ENCODE measurements around the gene RAPGEF1. TPM values are rescaled to one million over a fixed set of nuclear protein-coding genes. Genes with fewer than 3 reads are reported as not detected.
A peak's percentile ranks its signal among the peaks of the same experiment; 100 is the strongest.
"Not testable (repeated sequence)": the region's sequence is repeated elsewhere in the genome, so short reads cannot be mapped to it uniquely, and the experiment has no call there.

Gene RAPGEF1
- total and polyA plus RNA-seq, 2 experiments from 2014 or later = 9.9 to 82.8 TPM

DNA sequence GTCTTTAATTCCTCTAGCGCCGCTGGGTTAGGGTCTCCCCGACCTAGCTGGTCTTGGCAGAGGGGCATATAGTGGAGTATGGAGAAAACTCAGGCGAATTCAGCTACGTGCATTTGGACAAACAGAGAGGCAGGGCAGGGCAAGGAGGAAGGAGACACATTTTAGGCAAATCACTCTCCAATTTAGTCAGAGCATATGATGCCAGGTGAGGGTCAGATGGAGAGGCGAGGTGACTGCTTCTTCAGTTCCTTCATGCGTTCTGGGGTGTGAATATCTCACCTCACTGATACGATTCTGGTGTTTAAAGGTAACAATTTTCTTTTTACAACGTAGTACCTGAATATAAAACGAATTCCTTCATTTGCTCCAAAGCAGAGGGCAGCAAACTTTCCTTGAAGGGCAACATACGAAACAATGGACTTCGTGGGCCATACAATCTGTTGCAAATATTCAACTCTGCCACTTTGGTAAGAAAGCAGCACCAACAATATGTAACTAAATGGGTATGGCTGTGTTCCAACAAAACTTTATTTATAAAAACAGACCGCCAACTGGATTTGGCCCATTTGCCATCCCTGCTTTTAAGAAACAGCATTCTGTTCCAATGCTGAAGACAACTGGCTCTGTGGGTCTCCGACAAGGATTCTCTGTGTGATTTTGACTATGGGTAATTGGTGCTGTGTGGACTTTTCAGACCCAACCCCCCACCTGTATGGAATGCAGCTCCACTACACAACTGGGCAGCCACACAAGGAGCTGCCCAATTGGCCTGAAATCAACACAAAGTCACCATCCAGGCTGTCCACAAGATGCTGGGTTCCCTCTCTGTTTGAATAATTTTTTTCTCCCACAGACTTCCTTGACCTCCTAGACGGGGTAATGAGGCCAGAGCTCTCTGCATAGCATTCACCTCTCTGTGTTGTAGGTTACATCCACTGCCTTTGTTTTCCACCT is 53.8 kb downstream of the RAPGEF1 start (continued):
- TF ChIP-seq CTCF (conservative IDR thresholded peaks at IDR 0.05; ENCODE audit: low read depth in 2 of 2) (no peak), POLR2AphosphoS5 (IDR thresholded peaks at IDR 0.05; ENCODE audit: low read depth) (no peak), CREB1 (CRISPR knock-in tag; IDR thresholded peaks at IDR 0.05; ENCODE audit: low read depth) (no peak), ZNF462 (CRISPR knock-in tag; IDR thresholded peaks at IDR 0.05) (no peak)

GRCh38 chr9:131683094-131683493 is 56.8 kb downstream of the RAPGEF1 start:
- peak overlapping the region; percentile 7; the same call in 1 of the 2 replicates for H3K4me3 ChIP-seq
- peaks cover 31% of the 10 kb centered on the region for H3K9me3 Mint-ChIP-seq

More at GRCh38 chr9:131683094-131683493, 56.8 kb downstream of the RAPGEF1 start:
- H3F3A ChIP-seq (replicated peaks; ENCODE audit: low read depth); H3K36me3 ChIP-seq (ENCODE audit: insufficient read depth); DNase-seq (ENCODE audit: low spot score); H3K9me2 ChIP-seq (ENCODE audit: insufficient read depth); H3K27me3 ChIP-seq (ENCODE audit: insufficient read depth); H4K20me1 ChIP-seq (replicated peaks; ENCODE audit: insufficient read depth); H2AFZ ChIP-seq; H3K4me3 Mint-ChIP-seq; ATAC-seq: not testable (repeated sequence)
- Mint-ChIP-seq H3K27me3 (ENCODE audit: insufficient read depth, low read depth, poor library complexity) (peaks cover 12% of the 10 kb centered on the region), H3K4me1 (peaks cover 75% of the 10 kb centered on the region), H3K27ac (peak overlapping the region; percentile 72), H3K36me3 (ENCODE audit: low read depth) (peaks cover 41% of the 10 kb centered on the region)
- Histone ChIP-seq H3K79me2 (replicated peaks; ENCODE audit: insufficient read depth) (peaks cover 65% of the 10 kb centered on the region), H3K4me1 (ENCODE audit: insufficient read depth) (peaks cover 61% of the 10 kb centered on the region), H3K4me2 (peak overlapping the region; percentile 60), H3K27ac (ENCODE audit: low read depth) (peak overlapping the region; percentile 87)
